Measurements from ENCODE around the gene DCX. TPM values are rescaled to one million over a fixed set of nuclear protein-coding genes. Genes with fewer than 3 reads are reported as not detected.

DCX gene
- total RNA-seq, 5 donors from 2014 or later (not counting 1 experiment from before 2014, with no cell fraction given) = not detected

- no peak overlapping the region for H3K4me3 ChIP-seq (ENCODE audit: control insufficient read depth in 1 of 2, extremely low read depth in 1 of 2, low read length in 1 of 2)
- no peaks in the 10 kb centered on the region for H3K27me3 ChIP-seq (replicated peaks in 1 of 2; ENCODE audit: control insufficient read depth in 2 of 2, extremely low read depth in 1 of 2, insufficient read depth in 2 of 2, low read length in 1 of 2)
- no peak overlapping the region for H3K4me3 Mint-ChIP-seq
- peaks cover 0 to 25% of the 10 kb centered on the region in 2 donors for H3K27me3 Mint-ChIP-seq
- ATAC-seq (replicated peaks in 1 of 4) (no peak), DNase-seq (no peak)
- no peaks in the 10 kb centered on the region for H3K36me3 ChIP-seq (ENCODE audit: control insufficient read depth in 2 of 2, extremely low read depth in 1 of 2, insufficient read depth in 1 of 2, low read length in 1 of 2)
- H3K36me3 Mint-ChIP-seq = no peaks in the 10 kb centered on the region
- POLR2A ChIA-PET = no interaction called here
- no peaks in the 10 kb centered on the region for H3K4me1 ChIP-seq (ENCODE audit: control insufficient read depth in 1 of 2, extremely low read depth in 1 of 2, insufficient read depth in 2 of 2, low read length in 2 of 2)
- no peaks in the 10 kb centered on the region for H3K9me3 Mint-ChIP-seq
- H3K27ac ChIP-seq (ENCODE audit: low read length) = no peak overlapping the region
- no CpG with 5 or more reads among the region's 6 CpGs for WGBS (ENCODE audit: insufficient coverage)
- CTCF ChIA-PET = no interaction called here
- H3K27ac Mint-ChIP-seq = no peak overlapping the region
- no peaks in the 10 kb centered on the region for H3K4me1 Mint-ChIP-seq
- no peaks in the 10 kb centered on the region for H3K9me3 ChIP-seq
These were observed 35.0 kb downstream of the DCX start for GRCh38 chrX:111376897-111377578.

- Histone ChIP-seq H3K27me3 (replicated peaks in 1 of 2; ENCODE audit: control insufficient read depth in 2 of 2, extremely low read depth in 1 of 2, insufficient read depth in 2 of 2, low read length in 1 of 2) (no peaks in the 10 kb centered on the region), H3K4me1 (ENCODE audit: control insufficient read depth in 1 of 2, extremely low read depth in 1 of 2, insufficient read depth in 2 of 2, low read length in 2 of 2) (no peaks in the 10 kb centered on the region), H3K9me3 (no peaks in the 10 kb centered on the region), H3K36me3 (ENCODE audit: control insufficient read depth in 2 of 2, extremely low read depth in 1 of 2, insufficient read depth in 1 of 2, low read length in 1 of 2) (no peaks in the 10 kb centered on the region), H3K4me3 (ENCODE audit: control insufficient read depth in 1 of 2, extremely low read depth in 1 of 2, low read length in 1 of 2) (no peak overlapping the region), H3K27ac (ENCODE audit: low read length) (no peak overlapping the region)
- Mint-ChIP-seq H3K4me1 (no peaks in the 10 kb centered on the region), H3K27me3 (peaks cover 0 to 23% of the 10 kb centered on the region in 2 donors), H3K9me3 (no peaks in the 10 kb centered on the region), H3K27ac (no peak overlapping the region), H3K36me3 (no peaks in the 10 kb centered on the region), H3K4me3 (no peak overlapping the region)
- no CpG with 5 or more reads among the region's 3 CpGs for WGBS (ENCODE audit: insufficient coverage)
- ATAC-seq (replicated peaks in 1 of 4) (no peak), DNase-seq (no peak)
- POLR2A ChIA-PET = no interaction called here
- CTCF ChIA-PET = no interaction called here
These were observed 35.5 kb downstream of the DCX start for GRCh38 chrX:111376486-111376885.

GRCh38 chrX:111375747-111376146 is 36.2 kb downstream of the DCX start:
- WGBS (ENCODE audit: insufficient coverage) = no CpG with 5 or more reads among the region's 2 CpGs
- H3K36me3 Mint-ChIP-seq = no peaks in the 10 kb centered on the region
- no peaks in the 10 kb centered on the region for H3K9me3 Mint-ChIP-seq
- ATAC-seq (replicated peaks in 1 of 4) (no peak), DNase-seq (no peak)
- Histone ChIP-seq H3K27me3 (replicated peaks in 1 of 2; ENCODE audit: control insufficient read depth in 2 of 2, extremely low read depth in 1 of 2, insufficient read depth in 2 of 2, low read length in 1 of 2) (no peaks in the 10 kb centered on the region), H3K4me3 (ENCODE audit: control insufficient read depth in 1 of 2, extremely low read depth in 1 of 2, low read length in 1 of 2) (no peak overlapping the region), H3K4me1 (ENCODE audit: control insufficient read depth in 1 of 2, extremely low read depth in 1 of 2, insufficient read depth in 2 of 2, low read length in 2 of 2) (no peaks in the 10 kb centered on the region), H3K27ac (ENCODE audit: low read length) (no peak overlapping the region), H3K9me3 (no peaks in the 10 kb centered on the region), H3K36me3 (ENCODE audit: control insufficient read depth in 2 of 2, extremely low read depth in 1 of 2, insufficient read depth in 1 of 2, low read length in 1 of 2) (no peaks in the 10 kb centered on the region)
- ChIA-PET POLR2A (interaction anchor here in 1 of 2 donors (0.6 kb wide), 1 partner anchor 60 kb away, joined by 4 read pairs; no protein-coding TSS in a partner anchor), CTCF (no interaction called here)
- no peak overlapping the region for H3K27ac Mint-ChIP-seq
- peaks cover 0 to 19% of the 10 kb centered on the region in 2 donors for H3K27me3 Mint-ChIP-seq
- no peak overlapping the region for H3K4me3 Mint-ChIP-seq
- no peaks in the 10 kb centered on the region for H3K4me1 Mint-ChIP-seq

- no peak overlapping the region for H3K4me3 ChIP-seq (ENCODE audit: control insufficient read depth in 1 of 2, extremely low read depth in 1 of 2, low read length in 1 of 2)
- H3K27me3 Mint-ChIP-seq = peaks cover 0 to 8% of the 10 kb centered on the region in 2 donors
- H3K27ac ChIP-seq (ENCODE audit: low read length) = no peak overlapping the region
- no peak for DNase-seq
- H3K4me1 Mint-ChIP-seq = no peaks in the 10 kb centered on the region
- H3K4me1 ChIP-seq (ENCODE audit: control insufficient read depth in 1 of 2, extremely low read depth in 1 of 2, insufficient read depth in 2 of 2, low read length in 2 of 2) = no peaks in the 10 kb centered on the region
- no peaks in the 10 kb centered on the region for H3K9me3 ChIP-seq
- H3K36me3 Mint-ChIP-seq = no peaks in the 10 kb centered on the region
- H3K27me3 ChIP-seq (replicated peaks in 1 of 2; ENCODE audit: control insufficient read depth in 2 of 2, extremely low read depth in 1 of 2, insufficient read depth in 2 of 2, low read length in 1 of 2) = no peaks in the 10 kb centered on the region
- CTCF ChIA-PET = no interaction called here
- no peak for ATAC-seq (replicated peaks in 1 of 4)
- WGBS (ENCODE audit: insufficient coverage) = 66% methylated on average over 4 of the region's 5 CpGs
- no peaks in the 10 kb centered on the region for H3K36me3 ChIP-seq (ENCODE audit: control insufficient read depth in 2 of 2, extremely low read depth in 1 of 2, insufficient read depth in 1 of 2, low read length in 1 of 2)
- no peak overlapping the region for H3K27ac Mint-ChIP-seq
- H3K4me3 Mint-ChIP-seq = no peak overlapping the region
- POLR2A ChIA-PET = interaction anchor here in 1 of 2 donors (0.6 kb wide), 1 partner anchor 282 kb away, joined by 3 read pairs; no protein-coding TSS in a partner anchor
- H3K9me3 Mint-ChIP-seq = no peaks in the 10 kb centered on the region
These were observed 39.9 kb downstream of the DCX start for GRCh38 chrX:111372086-111372485.

GRCh38 chrX:111365770-111366325 is 46.1 kb downstream of the DCX start:
- Histone ChIP-seq H3K4me1 (ENCODE audit: control insufficient read depth in 1 of 2, extremely low read depth in 1 of 2, insufficient read depth in 2 of 2, low read length in 2 of 2) (no peaks in the 10 kb centered on the region), H3K9me3 (no peaks in the 10 kb centered on the region), H3K27ac (ENCODE audit: low read length) (no peak overlapping the region), H3K36me3 (ENCODE audit: control insufficient read depth in 2 of 2, extremely low read depth in 1 of 2, insufficient read depth in 1 of 2, low read length in 1 of 2) (no peaks in the 10 kb centered on the region), H3K4me3 (ENCODE audit: control insufficient read depth in 1 of 2, extremely low read depth in 1 of 2, low read length in 1 of 2) (no peak overlapping the region), H3K27me3 (replicated peaks in 1 of 2; ENCODE audit: control insufficient read depth in 2 of 2, extremely low read depth in 1 of 2, insufficient read depth in 2 of 2, low read length in 1 of 2) (no peaks in the 10 kb centered on the region)
- CTCF ChIA-PET = no interaction called here
- Mint-ChIP-seq H3K27me3 (peaks cover 0 to 11% of the 10 kb centered on the region in 2 donors), H3K4me3 (no peak overlapping the region), H3K9me3 (no peaks in the 10 kb centered on the region), H3K36me3 (no peaks in the 10 kb centered on the region), H3K4me1 (no peaks in the 10 kb centered on the region), H3K27ac (no peak overlapping the region)
- ATAC-seq (replicated peaks in 1 of 4) = no peak
- WGBS (ENCODE audit: insufficient coverage) = no CpG with 5 or more reads among the region's 2 CpGs
- POLR2A ChIA-PET = no interaction called here
- DNase-seq = no peak

GRCh38 chrX:111363741-111364140 is 48.3 kb downstream of the DCX start:
- Mint-ChIP-seq H3K4me1 (no peaks in the 10 kb centered on the region), H3K27me3 (peaks cover 0 to 3% of the 10 kb centered on the region in 2 donors), H3K4me3 (no peak overlapping the region), H3K27ac (no peak overlapping the region), H3K36me3 (no peaks in the 10 kb centered on the region), H3K9me3 (no peaks in the 10 kb centered on the region)
- ChIA-PET CTCF (no interaction called here), POLR2A (no interaction called here)
- no peaks in the 10 kb centered on the region for H3K36me3 ChIP-seq (ENCODE audit: control insufficient read depth in 2 of 2, extremely low read depth in 1 of 2, insufficient read depth in 1 of 2, low read length in 1 of 2)
- H3K9me3 ChIP-seq = no peaks in the 10 kb centered on the region
- H3K27ac ChIP-seq (ENCODE audit: low read length) = no peak overlapping the region
- 100% methylated on average over 2 of the region's 3 CpGs for WGBS (ENCODE audit: insufficient coverage)
- no peak overlapping the region for H3K4me3 ChIP-seq (ENCODE audit: control insufficient read depth in 1 of 2, extremely low read depth in 1 of 2, low read length in 1 of 2)
- ATAC-seq (replicated peaks in 1 of 4) (no peak), DNase-seq (no peak)
- no peaks in the 10 kb centered on the region for H3K4me1 ChIP-seq (ENCODE audit: control insufficient read depth in 1 of 2, extremely low read depth in 1 of 2, insufficient read depth in 2 of 2, low read length in 2 of 2)
- no peaks in the 10 kb centered on the region for H3K27me3 ChIP-seq (replicated peaks in 1 of 2; ENCODE audit: control insufficient read depth in 2 of 2, extremely low read depth in 1 of 2, insufficient read depth in 2 of 2, low read length in 1 of 2)

Data from T-cell (primary cell).